Nephron progenitor cell (in vitro differentiated cells): Measurements from ENCODE around the gene LLGL1.

ENCODE experiments used
- DNase-seq: peaks from one replicate; pipeline ENCODE4 v3.0.0; 2021
- H3K27ac Mint-ChIP-seq: 2 replicates; pipeline ENCODE4 v1.8.0; 2021; ENCODE audit warnings: mild to moderate bottlenecking, moderate library complexity, mixed read lengths
- H3K27me3 Mint-ChIP-seq: 2 replicates; pipeline ENCODE4 v1.8.0; 2021; ENCODE audit warnings: mild to moderate bottlenecking, low read depth, mixed read lengths; ENCODE audit not compliant: poor library complexity
- H3K36me3 Mint-ChIP-seq: 2 replicates; pipeline ENCODE4 v1.8.0; 2021; ENCODE audit warnings: low read depth, mixed read lengths
- H3K4me1 Mint-ChIP-seq: 2 replicates; pipeline ENCODE4 v1.8.0; 2021; ENCODE audit warnings: mixed read lengths
- H3K4me3 Mint-ChIP-seq: 2 replicates; pipeline ENCODE4 v1.8.0; 2021; ENCODE audit warnings: mild to moderate bottlenecking, moderate library complexity, mixed read lengths
- H3K9me3 Mint-ChIP-seq: 2 replicates; pipeline ENCODE4 v1.8.0; 2021; ENCODE audit warnings: mild to moderate bottlenecking, moderate library complexity, mixed read lengths
- CTCF ChIP-seq: fragments of 200-600 bp; sonication (generic); IDR thresholded peaks from 2 replicates; pipeline ENCODE4 v1.5.0; 2021; ENCODE audit warnings: antibody characterized with exemption

The LLGL1 gene

GRCh38 chr17:18278867-18279266 lies 53.4 kb downstream of the LLGL1 start:
- no peak for TF ChIP-seq CTCF
- no peaks in the 10 kb centered on the region for H3K27me3 Mint-ChIP-seq

GRCh38 chr17:18280249-18280648 lies 54.8 kb downstream of the LLGL1 start:
- H3K27me3 Mint-ChIP-seq: no peaks in the 10 kb centered on the region
- H3K36me3 Mint-ChIP-seq: peaks cover 50% of the 10 kb centered on the region
- no peak for TF ChIP-seq CTCF
- H3K9me3 Mint-ChIP-seq: no peaks in the 10 kb centered on the region
- no peak overlapping the region for H3K4me3 Mint-ChIP-seq
- no peaks in the 10 kb centered on the region for H3K4me1 Mint-ChIP-seq
- H3K27ac Mint-ChIP-seq: no peak overlapping the region
- no peak for DNase-seq

More at GRCh38 chr17:18278867-18279266, 53.4 kb downstream of the LLGL1 start:
- Mint-ChIP-seq H3K4me1 (no peaks in the 10 kb centered on the region), H3K4me3 (no peak overlapping the region), H3K27ac (no peak overlapping the region), H3K9me3 (no peaks in the 10 kb centered on the region), H3K36me3 (peaks cover 39% of the 10 kb centered on the region)
- DNase-seq: no peak

GRCh38 chr17:18280766-18281371 lies 55.4 kb downstream of the LLGL1 start:
- Mint-ChIP-seq H3K9me3 (no peaks in the 10 kb centered on the region), H3K27ac (no peak overlapping the region), H3K27me3 (no peaks in the 10 kb centered on the region), H3K4me3 (no peak overlapping the region), H3K36me3 (peaks cover 55% of the 10 kb centered on the region), H3K4me1 (no peaks in the 10 kb centered on the region)
- no peak for TF ChIP-seq CTCF
- no peak for DNase-seq

GRCh38 chr17:18281788-18282187 lies 56.4 kb downstream of the LLGL1 start:
- no peak for DNase-seq
- Mint-ChIP-seq H3K27ac (no peak overlapping the region), H3K9me3 (no peaks in the 10 kb centered on the region), H3K4me3 (no peak overlapping the region), H3K27me3 (no peaks in the 10 kb centered on the region), H3K36me3 (peaks cover 57% of the 10 kb centered on the region), H3K4me1 (no peaks in the 10 kb centered on the region)
- no peak for TF ChIP-seq CTCF

- Mint-ChIP-seq H3K36me3 (peaks cover 85% of the 10 kb centered on the region), H3K9me3 (peaks cover 3% of the 10 kb centered on the region), H3K4me1 (no peaks in the 10 kb centered on the region), H3K4me3 (no peak overlapping the region), H3K27ac (no peak overlapping the region), H3K27me3 (no peaks in the 10 kb centered on the region)
- no peak for DNase-seq
- no peak for TF ChIP-seq CTCF
These were observed 59.9 kb downstream of the LLGL1 start for GRCh38 chr17:18285296-18285695.

- no peaks in the 10 kb centered on the region for H3K27me3 Mint-ChIP-seq
- H3K4me3 Mint-ChIP-seq: no peak overlapping the region
- H3K4me1 Mint-ChIP-seq: no peaks in the 10 kb centered on the region
- H3K27ac Mint-ChIP-seq: peak overlapping the region; percentile 94
- DNase-seq: no peak
- H3K36me3 Mint-ChIP-seq: peaks cover 87% of the 10 kb centered on the region
- peaks cover 3% of the 10 kb centered on the region for H3K9me3 Mint-ChIP-seq
- no peak for TF ChIP-seq CTCF
These were observed 66.5 kb downstream of the LLGL1 start for GRCh38 chr17:18291718-18292540.
